ENCODE results near the gene KMT2E.

- TF ChIP-seq CTCF (IDR thresholded peaks at IDR 0.05) (no peak), POLR2A (IDR thresholded peaks at IDR 0.05) (no peak), EP300 (IDR thresholded peaks at IDR 0.05) (no peak), POLR2AphosphoS5 (IDR thresholded peaks at IDR 0.05) (no peak)
Observed at GRCh38 chr7:104983076-104983577, 30.9 kb upstream of the KMT2E start.
